Neuronal stem cell (in vitro differentiated cells): ENCODE results near the gene RRAGA.

ENCODE experiments used
- DNase-seq: peaks from one replicate; pipeline ENCODE4 v3.0.0-alpha.2; 2013; ENCODE audit warnings: low spot score
- H2AFZ ChIP-seq: one replicate; pipeline ENCODE4 v1.6.1; 2013; ENCODE audit warnings: mild to moderate bottlenecking, low read length, inconsistent platforms
- H2AK5ac ChIP-seq: 2 replicates; pipeline ENCODE4 v1.6.1; 2013; ENCODE audit warnings: low read depth, mild to moderate bottlenecking, inconsistent platforms, low read length, moderate library complexity, mixed read lengths
- H2BK120ac ChIP-seq: 2 replicates; pipeline ENCODE4 v1.6.1; 2013; ENCODE audit warnings: low read depth, mild to moderate bottlenecking, inconsistent platforms, low read length, moderate library complexity, mixed read lengths
- H2BK12ac ChIP-seq: one replicate; pipeline ENCODE4 v1.6.1; 2013; ENCODE audit warnings: low read length, inconsistent platforms
- H2BK15ac ChIP-seq: 2 replicates; pipeline ENCODE4 v1.6.1; 2013; ENCODE audit warnings: mild to moderate bottlenecking, low read length, inconsistent platforms, mixed read lengths
- H2BK5ac ChIP-seq: one replicate; pipeline ENCODE4 v1.6.1; 2013; ENCODE audit warnings: inconsistent platforms, mild to moderate bottlenecking, low read length, moderate library complexity
- H3K14ac ChIP-seq: one replicate; pipeline ENCODE4 v1.6.1; 2013; ENCODE audit warnings: low read length, inconsistent platforms
- H3K18ac ChIP-seq: 2 replicates; pipeline ENCODE4 v1.6.1; 2013; ENCODE audit warnings: low read length, inconsistent platforms
- H3K23ac ChIP-seq: 2 replicates; pipeline ENCODE4 v1.6.1; 2013; ENCODE audit warnings: low read depth, mild to moderate bottlenecking, mixed read lengths, low read length, inconsistent platforms; ENCODE audit not compliant: poor library complexity
- H3K27ac ChIP-seq: replicated peaks from 3 replicates; pipeline ENCODE4 v1.5.1; 2013; ENCODE audit warnings: low read length, inconsistent platforms
- H3K27me3 ChIP-seq, 3 experiments: 2 replicates each; pipeline ENCODE4 v1.6.1; 2013; ENCODE audit warnings: low read length in 3 of 3, mild to moderate bottlenecking in 2 of 3, inconsistent platforms in 1 of 3, low read depth in 1 of 3, mixed read lengths in 1 of 3, moderate library complexity in 1 of 3; ENCODE audit not compliant: control insufficient read depth in 3 of 3, insufficient read depth in 3 of 3
- H3K36me3 ChIP-seq, 2 donors: replicated peaks in 1 of 2; 2 replicates each; pipeline ENCODE4 v1.6.1; 2013; ENCODE audit warnings: low read length in 2 of 2; ENCODE audit not compliant: control insufficient read depth in 2 of 2, insufficient read depth in 2 of 2
- H3K4ac ChIP-seq: 2 replicates; pipeline ENCODE4 v1.6.1; 2013; ENCODE audit warnings: inconsistent platforms, mild to moderate bottlenecking, low read length, moderate library complexity
- H3K4me1 ChIP-seq, 2 donors: 1 replicate in 1 of 2; 2 replicates in 1 of 2; pipeline ENCODE4 v1.6.1; 2013; ENCODE audit warnings: low read length in 2 of 2, low read depth in 1 of 2; ENCODE audit not compliant: control insufficient read depth in 2 of 2, insufficient read depth in 1 of 2
- H3K4me2 ChIP-seq: one replicate; pipeline ENCODE4 v1.6.1; 2013; ENCODE audit warnings: mild to moderate bottlenecking, low read length, inconsistent platforms; ENCODE audit not compliant: insufficient read depth, poor library complexity, severe bottlenecking
- H3K4me3 ChIP-seq, 2 donors: 2 replicates each; pipeline ENCODE4 v1.5.1; 2013; ENCODE audit warnings: low read length in 2 of 2, mild to moderate bottlenecking in 2 of 2, inconsistent platforms in 1 of 2, moderate library complexity in 1 of 2
- H3K79me1 ChIP-seq: one replicate; pipeline ENCODE4 v1.6.1; 2013; ENCODE audit warnings: low read depth, mild to moderate bottlenecking, inconsistent platforms, low read length, moderate library complexity
- H3K9ac ChIP-seq: one replicate; pipeline ENCODE4 v1.6.1; 2013; ENCODE audit warnings: mild to moderate bottlenecking, low read depth, low read length, inconsistent platforms; ENCODE audit not compliant: poor library complexity
- H3K9me3 ChIP-seq, 2 donors: replicated peaks in 1 of 2; 2 replicates each; pipeline versions ENCODE3 to v1.6.1; 2013; ENCODE audit warnings: low read length in 2 of 2, mild to moderate bottlenecking in 2 of 2, inconsistent platforms in 1 of 2, low read depth in 1 of 2, mixed read lengths in 1 of 2, moderate library complexity in 1 of 2; ENCODE audit not compliant: control insufficient read depth in 2 of 2, insufficient read depth in 1 of 2
- H4K8ac ChIP-seq: one replicate; pipeline ENCODE4 v1.6.1; 2013; ENCODE audit warnings: low read depth, mild to moderate bottlenecking, inconsistent platforms, low read length, moderate library complexity
- H4K91ac ChIP-seq: one replicate; pipeline ENCODE4 v1.6.1; 2013; ENCODE audit warnings: low read length, low read depth, mild to moderate bottlenecking, inconsistent platforms; ENCODE audit not compliant: poor library complexity
- WGBS, 2 donors: extraction: QIAGEN DNeasy Blood & Tissue Kit; methylation state at CpG; one replicate each; pipeline ENCODE4 v1.1.7; 2013; ENCODE audit warnings: missing lambda C conversion rate in 2 of 2, mixed read lengths in 1 of 2; ENCODE audit not compliant: insufficient read length in 2 of 2, insufficient replicate concordance in 1 of 2; ENCODE audit errors: extremely low coverage in 2 of 2; 5-methylcytosine and 5-hydroxymethylcytosine counted together

RRAGA gene

DNA sequence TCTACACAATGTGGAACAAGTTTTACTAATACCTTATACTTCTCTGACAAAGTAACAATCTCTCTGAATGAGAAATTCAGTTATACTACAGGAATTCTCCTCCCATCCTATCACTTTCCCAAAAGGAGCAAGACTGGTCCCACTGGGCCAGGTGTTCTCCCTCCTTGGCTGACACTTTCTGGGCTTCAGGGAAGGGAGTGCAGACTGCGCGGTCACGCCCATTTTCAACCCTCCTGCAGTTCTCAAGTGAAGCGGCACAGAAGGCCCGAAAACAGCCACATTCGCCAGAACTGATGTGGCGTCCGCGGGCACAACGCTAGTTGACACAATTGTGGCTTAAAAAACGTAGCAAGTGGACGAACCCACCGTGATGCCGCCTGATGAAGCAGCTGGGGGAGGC, 16.8 kb upstream of the RRAGA start:
- H3K36me3 ChIP-seq: no peaks in the 10 kb centered on the region
- no peaks in the 10 kb centered on the region for H3K4me1 ChIP-seq
- no peaks in the 10 kb centered on the region for H3K27me3 ChIP-seq
- H3K4me2 ChIP-seq: no peak overlapping the region
- no peaks in the 10 kb centered on the region for H3K9me3 ChIP-seq
- H3K23ac ChIP-seq: no peak overlapping the region
- no peak overlapping the region for H3K4ac ChIP-seq
- H3K79me1 ChIP-seq: no peaks in the 10 kb centered on the region
- no CpG with 5 or more reads among the region's 14 CpGs for WGBS, 2 donors
- DNase-seq: no peak
- H2BK120ac ChIP-seq: no peak overlapping the region
- H2BK15ac ChIP-seq: no peak overlapping the region
- H2BK5ac ChIP-seq: no peak overlapping the region
- H2AFZ ChIP-seq: no peak overlapping the region
- H4K91ac ChIP-seq: no peak overlapping the region
- no peak overlapping the region for H4K8ac ChIP-seq
- no peak overlapping the region for H2BK12ac ChIP-seq
- no peak overlapping the region for H3K27ac ChIP-seq
- no peak overlapping the region for H3K18ac ChIP-seq
- no peak overlapping the region for H2AK5ac ChIP-seq
- peak overlapping the region; percentile 5 for H3K14ac ChIP-seq
- H3K4me3 ChIP-seq: no peak overlapping the region
- no peak overlapping the region for H3K9ac ChIP-seq

DNA sequence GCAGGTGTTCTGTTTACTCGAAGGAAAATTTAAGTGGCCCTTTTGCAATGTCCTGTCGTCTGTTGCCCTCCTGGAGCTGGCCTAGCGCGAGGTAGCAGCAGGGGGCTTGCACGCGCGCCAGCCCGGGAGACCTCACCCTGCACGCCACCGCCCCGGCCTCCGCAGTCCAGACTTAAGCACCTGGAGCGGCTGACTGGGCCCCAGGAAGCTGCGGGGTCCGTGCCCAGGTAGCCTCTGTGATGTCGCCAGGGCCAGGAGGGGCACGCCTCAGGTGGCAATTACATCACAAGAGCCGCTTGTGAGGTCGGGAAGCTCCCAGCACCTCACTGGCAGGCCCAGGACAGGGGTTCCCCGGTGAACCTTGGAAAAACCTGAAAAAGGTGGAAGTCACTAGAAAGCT, 16.2 kb upstream of the RRAGA start, which contains the start of gene SAXO1:
Gene SAXO1 (minus strand): TSS at position 195 of the 400 bp plus-strand sequence. CDS start 301 bp downstream, outside the sequence.
- Histone ChIP-seq H4K8ac (no peak within 1 kb of the TSS), H3K23ac (peak within 1 kb of the TSS; percentile 67), H3K4me3 (no peak within 1 kb of the TSS), H2AK5ac (no peak within 1 kb of the TSS), H3K27ac (no peak within 1 kb of the TSS), H3K9me3 (no peaks in the 10 kb centered on the region), H3K14ac (peak within 1 kb of the TSS; percentile 5), H3K27me3 (no peaks in the 10 kb centered on the region), H2BK12ac (no peak within 1 kb of the TSS), H2BK120ac (no peak within 1 kb of the TSS), H2BK5ac (no peak within 1 kb of the TSS), H3K4ac (no peak within 1 kb of the TSS), H3K9ac (no peak within 1 kb of the TSS), H2BK15ac (no peak within 1 kb of the TSS), H4K91ac (no peak within 1 kb of the TSS), H3K4me1 (no peaks in the 10 kb centered on the region), H3K36me3 (no peaks in the 10 kb centered on the region), H3K18ac (peak within 1 kb of the TSS; percentile 16), H3K79me1 (no peaks in the 10 kb centered on the region), H3K4me2 (no peak within 1 kb of the TSS), H2AFZ (no peak within 1 kb of the TSS)
- DNase-seq: no peak
- WGBS, 2 donors: no CpG with 5 or more reads among the region's 20 CpGs

DNA sequence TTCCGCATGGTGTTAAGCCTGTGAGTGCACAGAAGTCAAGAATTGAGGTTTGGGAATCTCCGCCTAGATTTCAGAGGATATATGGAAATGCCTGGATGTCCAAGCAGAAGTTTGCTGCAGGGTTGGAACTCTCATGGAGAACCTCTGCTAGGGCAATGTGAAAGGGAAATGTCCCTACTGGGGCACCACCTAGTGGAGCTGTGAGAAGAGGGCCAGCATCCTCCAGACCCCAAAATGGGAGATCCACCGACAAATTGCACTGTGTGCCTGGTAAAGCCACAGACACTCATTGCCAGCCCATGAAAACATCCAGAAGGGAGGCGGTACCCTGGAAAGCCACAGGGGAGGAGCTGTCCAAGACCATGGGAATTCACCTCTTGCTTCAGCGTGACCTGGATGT, 12.6 kb upstream of the RRAGA start:
- Histone ChIP-seq H3K4me3 (no peak overlapping the region), H3K23ac (no peak overlapping the region), H3K9ac (no peak overlapping the region), H2BK12ac (no peak overlapping the region), H2BK5ac (no peak overlapping the region), H3K4ac (no peak overlapping the region), H3K4me1 (no peaks in the 10 kb centered on the region), H4K91ac (no peak overlapping the region), H3K14ac (no peak overlapping the region), H2BK15ac (no peak overlapping the region), H3K27me3 (no peaks in the 10 kb centered on the region), H3K18ac (no peak overlapping the region), H3K4me2 (no peak overlapping the region), H2BK120ac (no peak overlapping the region), H3K36me3 (no peaks in the 10 kb centered on the region), H3K79me1 (no peaks in the 10 kb centered on the region), H2AFZ (no peak overlapping the region), H4K8ac (no peak overlapping the region), H2AK5ac (no peak overlapping the region), H3K27ac (no peak overlapping the region), H3K9me3 (no peaks in the 10 kb centered on the region)
- no CpG with 5 or more reads among the region's 5 CpGs for WGBS, 2 donors
- no peak for DNase-seq

DNA sequence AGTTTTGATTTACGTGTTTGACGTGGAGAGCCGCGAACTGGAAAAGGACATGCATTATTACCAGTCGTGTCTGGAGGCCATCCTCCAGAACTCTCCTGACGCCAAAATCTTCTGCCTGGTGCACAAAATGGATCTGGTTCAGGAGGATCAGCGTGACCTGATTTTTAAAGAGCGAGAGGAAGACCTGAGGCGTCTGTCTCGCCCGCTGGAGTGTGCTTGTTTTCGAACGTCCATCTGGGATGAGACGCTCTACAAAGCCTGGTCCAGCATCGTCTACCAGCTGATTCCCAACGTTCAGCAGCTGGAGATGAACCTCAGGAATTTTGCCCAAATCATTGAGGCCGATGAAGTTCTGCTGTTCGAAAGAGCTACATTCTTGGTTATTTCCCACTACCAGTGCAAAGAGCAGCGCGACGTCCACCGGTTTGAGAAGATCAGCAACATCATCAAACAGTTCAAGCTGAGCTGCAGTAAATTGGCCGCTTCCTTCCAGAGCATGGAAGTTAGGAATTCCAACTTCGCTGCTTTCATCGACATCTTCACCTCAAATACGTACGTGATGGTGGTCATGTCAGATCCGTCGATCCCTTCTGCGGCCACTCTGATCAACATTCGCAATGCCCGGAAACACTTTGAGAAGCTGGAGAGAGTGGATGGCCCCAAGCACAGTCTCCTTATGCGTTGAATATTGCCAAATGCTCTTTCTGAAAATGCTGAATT, 850 bp downstream of the RRAGA start:
- H3K4me1 ChIP-seq: peaks cover 1 to 3% of the 10 kb centered on the region in 2 donors
- H3K18ac ChIP-seq: no peak overlapping the region
- DNase-seq: no peak
- H2BK120ac ChIP-seq: no peak overlapping the region
- H3K23ac ChIP-seq: no peak overlapping the region
- H3K27ac ChIP-seq: no peak overlapping the region
- H3K27me3 ChIP-seq: no peaks in the 10 kb centered on the region
- peaks cover 0 to 26% of the 10 kb centered on the region in 2 donors for H3K36me3 ChIP-seq
- H3K4me3 ChIP-seq: peak overlapping the region; percentile 70 to 95
- no peak overlapping the region for H4K91ac ChIP-seq
- H2BK5ac ChIP-seq: no peak overlapping the region
- peak overlapping the region; percentile 74 for H3K4me2 ChIP-seq
- no peaks in the 10 kb centered on the region for H3K79me1 ChIP-seq
- no peak overlapping the region for H4K8ac ChIP-seq
- no peaks in the 10 kb centered on the region for H3K9me3 ChIP-seq
- H2AK5ac ChIP-seq: no peak overlapping the region
- WGBS, 2 donors: no CpG with 5 or more reads among the region's 33 CpGs
- H2BK15ac ChIP-seq: no peak overlapping the region
- H3K14ac ChIP-seq: no peak overlapping the region
- H3K4ac ChIP-seq: no peak overlapping the region
- H2BK12ac ChIP-seq: no peak overlapping the region
- peak overlapping the region; percentile 86 for H2AFZ ChIP-seq
- H3K9ac ChIP-seq: peak overlapping the region; percentile 26
